Esophagus muscularis mucosa (tissue), 4 donors: ENCODE measurements around the gene PLA2G4D. TPM values are rescaled to one million over a fixed set of nuclear protein-coding genes. Genes with fewer than 3 reads are reported as not detected.

ENCODE experiments used
- DNase-seq: peaks from one replicate; pipeline ENCODE4 v3.0.0-alpha.2; 2017; ENCODE audit errors: extremely low spot score
- H3K27ac ChIP-seq, 4 donors: fragments of 200-600 bp; sonication (generic); replicated peaks in 1 of 4; 1 replicate in 3 of 4; 2 replicates in 1 of 4; pipeline ENCODE4 v1.5.1; 2016 to 2019; ENCODE audit warnings: mild to moderate bottlenecking in 1 of 4
- H3K27me3 ChIP-seq, 4 donors: fragments of 200-600 bp; sonication (generic); one replicate each; pipeline versions ENCODE4 v1.5.1 to v1.6.0; 2016 to 2019
- H3K36me3 ChIP-seq, 4 donors: fragments of 200-600 bp; sonication (generic); one replicate each; pipeline ENCODE4 v1.5.1; 2016 to 2019
- H3K4me1 ChIP-seq, 4 donors: fragments of 200-600 bp; sonication (generic); one replicate each; pipeline ENCODE4 v1.5.1; 2016 to 2019
- H3K4me3 ChIP-seq, 4 donors: fragments of 200-600 bp; sonication (generic); 1 replicate in 2 of 4; 2 replicates in 2 of 4; pipeline ENCODE4 v1.5.1; 2016 to 2019; ENCODE audit warnings: mild to moderate bottlenecking in 4 of 4, moderate library complexity in 1 of 4
- H3K9me3 ChIP-seq, 4 donors: fragments of 200-600 bp; sonication (generic); 1 replicate in 3 of 4; 2 replicates in 1 of 4; pipeline ENCODE4 v1.5.1; 2016 to 2019
- EP300 ChIP-seq: sonication (generic); formaldehyde crosslinking; IDR thresholded peaks from one replicate; pipeline ENCODE4 v1.6.1; 2017; ENCODE audit warnings: antibody characterized with exemption
- POLR2A ChIP-seq: fragments of 450-650 bp; IDR thresholded peaks from one replicate; pipeline ENCODE4 v1.6.1; 2017; ENCODE audit warnings: antibody characterized with exemption, moderate library complexity, mild to moderate bottlenecking, low read depth
- POLR2AphosphoS5 ChIP-seq, 2 donors: sonication (generic); formaldehyde crosslinking; IDR thresholded peaks; one replicate each; pipeline ENCODE4 v1.6.1; 2017; ENCODE audit warnings: antibody characterized with exemption in 2 of 2
- WGBS: methylation state at CpG from one replicate; pipeline ENCODE4 v1.1.5; 2018; 5-methylcytosine and 5-hydroxymethylcytosine counted together
- intact Hi-C: fragments of 100-400 bp; cut with DNase I; formaldehyde crosslinking; loops from one replicate; pipeline ENCODE4 v1.15.1; 2023
- total RNA-seq, 4 donors: library from RNA; depleted of rRNA; stranded (reverse); fragments of >200 nt; gene quantifications; one replicate each; pipeline versions ENCODE4 v1.1.0 to v1.2.1, GENCODE V29; 2016
- TF ChIP-seq, protein P1 (sequence below), 3 experiments: fragments of 200-600 bp in 2 of 3; fragments of 450-650 bp in 1 of 3; sonication (generic) in 2 of 3; IDR thresholded peaks; one replicate each; pipeline ENCODE4 v1.5.1; 2017 to 2019; ENCODE audit warnings: antibody characterized with exemption in 3 of 3, mild to moderate bottlenecking in 2 of 3, moderate library complexity in 1 of 3

PLA2G4D gene
- total RNA-seq, 4 donors from 2014 or later, result not detected

DNA sequence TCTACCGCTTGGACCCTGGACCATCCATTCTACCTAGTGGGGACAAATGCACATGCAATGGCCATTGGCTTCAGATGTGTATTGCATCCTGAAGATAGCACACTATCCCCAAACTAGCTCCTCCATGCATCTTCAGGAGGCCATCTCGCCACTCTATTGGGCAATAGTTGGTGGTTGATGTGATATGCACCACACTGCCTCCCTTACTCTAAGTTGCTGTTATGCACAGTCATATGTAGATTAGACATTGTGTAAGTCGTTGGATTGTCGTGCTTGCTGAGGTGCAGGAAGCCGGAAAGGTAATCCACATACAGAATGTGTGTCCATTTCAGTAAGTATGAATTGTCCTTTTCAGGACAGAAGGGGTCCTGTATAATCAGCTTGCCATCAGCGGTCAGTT, 26.7 kb upstream of the PLA2G4D start:
- Histone ChIP-seq H3K4me3 (no peak overlapping the region), H3K9me3 (peaks cover 0 to 4% (median 2%) of the 10 kb centered on the region in 4 donors), H3K4me1 (peaks cover 0 to 9% (median 0%) of the 10 kb centered on the region in 4 donors), H3K27me3 (peaks cover 0 to 4% (median 0%) of the 10 kb centered on the region in 4 donors), H3K36me3 (no peaks in the 10 kb centered on the region), H3K27ac (no peak overlapping the region)
- DNase-seq, result no peak
- WGBS, result 85% methylated on average over 6 of the region's 6 CpGs
- intact Hi-C loops, result no loop called here
- TF ChIP-seq, protein P1, sequence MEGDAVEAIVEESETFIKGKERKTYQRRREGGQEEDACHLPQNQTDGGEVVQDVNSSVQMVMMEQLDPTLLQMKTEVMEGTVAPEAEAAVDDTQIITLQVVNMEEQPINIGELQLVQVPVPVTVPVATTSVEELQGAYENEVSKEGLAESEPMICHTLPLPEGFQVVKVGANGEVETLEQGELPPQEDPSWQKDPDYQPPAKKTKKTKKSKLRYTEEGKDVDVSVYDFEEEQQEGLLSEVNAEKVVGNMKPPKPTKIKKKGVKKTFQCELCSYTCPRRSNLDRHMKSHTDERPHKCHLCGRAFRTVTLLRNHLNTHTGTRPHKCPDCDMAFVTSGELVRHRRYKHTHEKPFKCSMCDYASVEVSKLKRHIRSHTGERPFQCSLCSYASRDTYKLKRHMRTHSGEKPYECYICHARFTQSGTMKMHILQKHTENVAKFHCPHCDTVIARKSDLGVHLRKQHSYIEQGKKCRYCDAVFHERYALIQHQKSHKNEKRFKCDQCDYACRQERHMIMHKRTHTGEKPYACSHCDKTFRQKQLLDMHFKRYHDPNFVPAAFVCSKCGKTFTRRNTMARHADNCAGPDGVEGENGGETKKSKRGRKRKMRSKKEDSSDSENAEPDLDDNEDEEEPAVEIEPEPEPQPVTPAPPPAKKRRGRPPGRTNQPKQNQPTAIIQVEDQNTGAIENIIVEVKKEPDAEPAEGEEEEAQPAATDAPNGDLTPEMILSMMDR (IDR thresholded peaks at IDR 0.05), result no peak
- TF ChIP-seq POLR2AphosphoS5 (IDR thresholded peaks at IDR 0.05) (no peak), EP300 (no peak), POLR2A (no peak)

DNA sequence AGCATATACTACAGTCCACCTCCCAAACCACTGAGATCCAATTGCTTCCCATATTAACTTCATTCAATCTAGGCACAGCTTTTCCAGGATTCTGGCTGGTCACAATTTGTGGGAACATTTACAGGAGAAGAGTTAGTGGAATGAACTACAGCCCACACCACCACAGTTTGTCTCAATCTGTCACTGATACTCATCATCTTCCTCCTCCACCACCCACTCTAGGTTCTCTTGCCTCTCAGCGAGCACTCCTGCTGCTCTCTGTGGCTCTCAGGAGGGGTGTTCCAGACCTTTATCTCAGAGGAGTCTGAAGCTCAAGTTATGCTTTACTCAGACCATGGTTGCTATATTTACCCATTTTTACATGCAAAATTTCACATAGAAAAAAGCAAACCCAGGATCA, 25.9 kb upstream of the PLA2G4D start:
- TF ChIP-seq POLR2A (no peak), EP300 (no peak), POLR2AphosphoS5 (IDR thresholded peaks at IDR 0.05) (no peak)
- TF ChIP-seq, protein P1 (IDR thresholded peaks at IDR 0.05), result no peak
- no peak overlapping the region for H3K27ac ChIP-seq
- peaks cover 0 to 9% (median 0%) of the 10 kb centered on the region in 4 donors for H3K4me1 ChIP-seq
- H3K27me3 ChIP-seq, result peaks cover 0 to 4% (median 0%) of the 10 kb centered on the region in 4 donors
- DNase-seq, result no peak
- H3K9me3 ChIP-seq, result peaks cover 0 to 4% (median 2%) of the 10 kb centered on the region in 4 donors
- H3K4me3 ChIP-seq, result no peak overlapping the region
- H3K36me3 ChIP-seq, result no peaks in the 10 kb centered on the region
- intact Hi-C loops, result no loop called here
- 92% methylated on average over 1 of the region's 1 CpG for WGBS

DNA sequence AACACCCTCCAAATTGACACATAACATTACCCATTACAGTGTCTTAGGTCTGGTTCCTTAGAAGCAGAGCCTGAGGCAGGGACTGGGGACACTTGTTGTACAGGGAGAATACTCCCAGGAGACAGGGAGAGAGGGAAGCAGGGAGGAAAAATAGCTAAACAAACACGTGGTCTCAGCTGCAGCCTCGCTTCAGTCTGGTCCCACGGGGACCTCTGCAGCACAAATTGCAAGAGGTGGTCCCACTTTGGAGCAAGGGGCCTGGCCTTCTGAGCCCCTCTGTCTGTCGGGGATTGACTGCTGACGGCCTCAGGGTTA, 25.0 kb upstream of the PLA2G4D start:
- Histone ChIP-seq H3K4me1 (peaks cover 0 to 9% (median 0%) of the 10 kb centered on the region in 4 donors), H3K4me3 (no peak overlapping the region), H3K36me3 (no peaks in the 10 kb centered on the region), H3K9me3 (peaks cover 0 to 4% (median 2%) of the 10 kb centered on the region in 4 donors), H3K27ac (no peak overlapping the region), H3K27me3 (peaks cover 0 to 4% (median 0%) of the 10 kb centered on the region in 4 donors)
- TF ChIP-seq, protein P1 (IDR thresholded peaks at IDR 0.05), result no peak
- TF ChIP-seq POLR2AphosphoS5 (IDR thresholded peaks at IDR 0.05), result no peak
- no peak for TF ChIP-seq POLR2A
- TF ChIP-seq EP300, result no peak
- 64% methylated on average over 4 of the region's 5 CpGs for WGBS
- no peak for DNase-seq
- intact Hi-C loops, result no loop called here

DNA sequence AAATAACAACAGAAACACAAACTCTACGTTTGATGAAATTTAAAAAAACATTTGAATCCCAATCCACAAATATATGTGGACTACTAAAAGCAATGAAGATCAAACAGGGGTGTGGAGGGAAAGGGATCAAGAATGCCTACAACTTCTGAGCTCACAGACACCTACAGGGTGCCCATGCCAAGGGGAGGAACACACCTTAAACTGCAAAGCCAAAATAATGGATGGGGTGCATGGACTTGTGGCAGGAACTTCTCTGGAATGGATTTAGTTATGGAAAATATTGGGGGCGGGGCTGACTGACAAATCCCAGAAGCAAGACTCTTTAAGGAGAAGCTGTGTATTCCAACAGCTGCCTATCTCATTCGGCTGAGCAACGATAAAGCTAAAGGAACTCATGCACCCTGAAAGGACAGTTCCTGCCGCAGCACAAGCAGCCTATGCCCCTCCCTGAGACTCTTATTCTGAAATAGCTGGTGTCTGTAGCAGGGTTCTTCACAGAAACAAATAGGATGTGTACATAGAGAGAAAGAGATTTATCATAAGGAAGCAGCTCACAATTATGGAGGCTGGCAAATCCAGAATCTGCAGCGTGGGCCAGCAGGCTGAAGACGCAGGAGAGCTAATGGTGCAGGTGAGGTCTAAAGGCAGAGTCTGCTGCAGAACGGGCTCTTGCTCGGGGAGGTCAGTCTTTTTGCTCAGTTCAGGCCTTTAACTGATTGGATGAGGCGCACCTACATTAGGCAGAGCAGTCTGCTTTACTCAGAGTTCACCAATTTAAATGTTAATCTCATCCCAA, 24.5 kb upstream of the PLA2G4D start:
- H3K9me3 ChIP-seq, result peaks cover 0 to 4% (median 2%) of the 10 kb centered on the region in 4 donors
- no peaks in the 10 kb centered on the region for H3K36me3 ChIP-seq
- intact Hi-C loops, result no loop called here
- TF ChIP-seq, protein P1 (IDR thresholded peaks at IDR 0.05), result no peak
- TF ChIP-seq EP300, result no peak
- TF ChIP-seq POLR2A, result no peak
- no peak for TF ChIP-seq POLR2AphosphoS5 (IDR thresholded peaks at IDR 0.05)
- H3K27ac ChIP-seq, result no peak overlapping the region
- H3K4me3 ChIP-seq, result no peak overlapping the region
- no peak for DNase-seq
- peaks cover 0 to 9% (median 0%) of the 10 kb centered on the region in 4 donors for H3K4me1 ChIP-seq
- 36% methylated on average over 10 of the region's 10 CpGs for WGBS
- peaks cover 0 to 4% (median 0%) of the 10 kb centered on the region in 4 donors for H3K27me3 ChIP-seq
